DLD1 (cell line): ENCODE measurements around the gene SEMA6B.

Experiments
- in situ Hi-C: cut with HindIII; loops from 2 replicates; pipeline ENCODE4 v1.10.0; 2017; ENCODE audit warnings: low sequenced_read_pairs

Gene SEMA6B

DNA sequence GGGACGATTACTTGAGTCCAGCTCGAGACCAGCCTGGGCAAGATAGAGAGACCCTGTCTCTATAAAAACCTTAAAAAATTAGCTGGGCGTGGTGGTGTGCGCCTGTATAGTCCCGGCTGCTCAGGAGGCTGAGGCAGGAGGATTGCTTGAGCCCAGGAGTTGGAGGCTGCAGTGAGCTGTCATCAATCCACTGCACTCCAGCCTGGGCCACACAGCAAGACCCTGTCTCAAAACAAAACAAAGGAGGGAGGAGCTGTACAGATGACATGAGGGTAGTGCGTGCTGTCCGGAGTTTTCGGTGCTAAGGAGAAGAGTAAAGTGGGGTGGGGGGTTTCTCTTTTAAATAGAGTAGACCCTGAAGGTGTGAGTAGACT lies 64.8 kb downstream of the SEMA6B start:
- in situ Hi-C loops = no loop called here

DNA sequence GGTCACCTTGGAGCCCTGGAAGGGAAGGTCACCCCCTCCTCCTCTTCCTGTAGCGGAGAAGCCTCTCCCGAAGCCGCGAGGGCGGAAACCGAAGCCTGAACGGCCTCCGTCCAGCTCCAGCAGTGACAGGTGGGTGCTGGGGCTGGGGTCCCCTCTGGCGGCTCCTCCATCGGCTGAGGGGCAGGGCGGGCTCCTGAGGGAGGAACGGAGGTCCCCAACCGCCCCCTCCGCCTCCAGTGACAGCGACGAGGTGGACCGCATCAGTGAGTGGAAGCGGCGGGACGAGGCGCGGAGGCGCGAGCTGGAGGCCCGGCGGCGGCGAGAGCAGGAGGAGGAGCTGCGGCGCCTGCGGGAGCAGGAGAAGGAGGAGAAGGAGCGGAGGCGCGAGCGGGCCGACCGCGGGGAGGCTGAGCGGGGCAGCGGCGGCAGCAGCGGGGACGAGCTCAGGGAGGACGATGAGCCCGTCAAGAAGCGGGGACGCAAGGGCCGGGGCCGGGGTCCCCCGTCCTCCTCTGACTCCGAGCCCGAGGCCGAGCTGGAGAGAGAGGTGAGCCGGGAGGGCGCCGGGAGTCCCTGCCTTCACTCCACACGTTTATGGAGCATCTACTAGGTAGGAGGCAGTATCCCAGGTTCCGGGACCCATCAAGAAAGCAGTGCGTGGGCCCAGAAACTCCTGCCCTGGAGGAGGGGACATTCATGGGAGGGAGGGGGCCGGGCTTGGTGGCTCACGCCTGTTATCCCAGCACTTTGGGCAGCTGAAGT lies 65.4 kb downstream of the SEMA6B start:
- in situ Hi-C loops = no loop called here

DNA sequence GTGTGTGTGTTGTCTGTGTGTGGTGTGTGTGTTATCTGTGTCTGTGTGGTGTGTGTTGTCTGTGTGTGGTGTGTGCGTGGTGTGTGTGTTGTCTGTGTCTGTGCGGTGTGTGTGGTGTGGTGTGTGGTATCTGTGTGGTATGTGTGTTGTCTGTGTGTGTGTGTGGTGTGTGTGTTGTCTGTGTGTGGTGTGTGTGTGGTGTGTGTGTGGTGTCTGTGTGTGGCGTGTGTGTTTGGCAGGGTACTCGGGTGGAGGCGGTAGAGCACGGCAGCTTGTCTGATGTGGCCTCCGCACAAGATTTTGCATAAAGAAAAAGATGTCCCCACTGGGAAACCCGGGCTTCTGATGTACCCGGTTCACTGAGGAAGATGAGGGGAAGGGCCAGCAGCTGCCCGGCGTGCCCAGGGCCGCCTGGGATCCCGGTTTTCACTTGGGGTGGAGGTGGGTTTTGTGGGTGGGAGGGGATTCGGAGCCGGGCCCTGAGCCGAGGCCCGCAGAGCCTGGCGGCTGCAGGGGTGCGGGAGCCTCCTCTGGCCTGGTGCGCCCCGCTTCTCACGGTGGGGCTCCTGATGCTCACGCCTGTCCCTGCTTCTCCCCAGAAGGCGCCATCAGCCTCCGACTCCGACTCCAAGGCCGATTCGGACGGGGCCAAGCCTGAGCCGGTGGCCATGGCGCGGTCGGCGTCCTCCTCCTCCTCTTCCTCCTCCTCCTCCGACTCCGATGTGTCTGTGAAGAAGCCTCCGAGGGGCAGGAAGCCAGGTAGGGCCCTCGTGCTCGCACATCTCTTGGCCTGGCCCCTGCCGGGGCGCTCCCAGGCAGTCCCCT lies 66.2 kb downstream of the SEMA6B start:
- in situ Hi-C loops = no loop called here
